GM18951 (cell line): ENCODE measurements around the gene LRIT2.
"Not testable (repeated sequence)": the region's sequence is repeated elsewhere in the genome, so short reads cannot be mapped to it uniquely, and the experiment has no call there.

Experiments
- POLR2A ChIP-seq: IDR thresholded peaks from 4 replicates; pipeline ENCODE4 v1.6.1; 2011; ENCODE audit warnings: mild to moderate bottlenecking; ENCODE audit not compliant: insufficient read length, insufficient read depth; ENCODE audit errors: extremely low read depth
- in situ Hi-C: fragments of 300-500 bp; cut with MboI; formaldehyde crosslinking; loops from one replicate; pipeline ENCODE4 v1.12.0; 2022; ENCODE audit warnings: low sequenced_read_pairs, mixed read lengths, inconsistent platforms; ENCODE audit not compliant: unreplicated experiment

LRIT2 gene

DNA sequence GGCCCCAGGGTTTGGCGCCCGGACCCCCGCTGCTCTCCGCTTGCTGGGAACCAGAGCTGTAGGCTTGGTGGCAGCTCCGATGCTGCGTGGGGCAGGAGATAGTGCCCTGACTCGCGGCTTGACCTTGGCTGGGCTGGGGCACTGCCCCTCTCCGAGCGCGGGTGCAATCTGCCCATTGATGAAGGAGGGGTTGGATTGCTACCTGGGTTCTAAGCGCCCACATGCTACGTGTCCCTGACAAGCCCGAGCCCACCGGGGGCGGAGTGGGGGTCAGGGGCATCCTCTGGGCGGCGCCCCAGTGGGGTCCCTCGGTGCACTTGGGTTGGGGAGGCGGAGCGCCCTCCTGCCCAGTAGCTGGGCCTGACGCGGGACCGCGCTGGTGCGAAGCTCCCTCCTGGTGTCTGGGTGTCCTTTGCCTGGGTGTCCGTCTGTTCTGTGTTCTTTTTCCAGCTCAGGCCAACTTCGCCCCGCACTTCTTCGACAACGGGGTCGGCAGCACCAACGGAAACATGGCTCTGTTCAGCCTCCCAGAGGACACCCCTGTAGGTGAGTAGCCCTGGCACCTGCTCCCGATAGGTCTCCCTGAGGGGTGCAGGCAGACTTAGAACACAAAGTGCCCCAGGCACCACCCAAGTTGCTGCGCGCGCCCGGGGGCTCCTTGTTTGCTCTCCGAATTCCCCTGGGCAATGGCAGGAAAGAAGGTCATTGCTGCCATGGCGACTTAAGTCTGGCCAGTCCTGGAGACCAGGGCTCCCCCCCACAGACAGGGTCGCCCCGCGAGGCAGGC, 30.1 kb downstream of the LRIT2 start:
- in situ Hi-C loops = no loop called here
- TF ChIP-seq POLR2A = no peak

DNA sequence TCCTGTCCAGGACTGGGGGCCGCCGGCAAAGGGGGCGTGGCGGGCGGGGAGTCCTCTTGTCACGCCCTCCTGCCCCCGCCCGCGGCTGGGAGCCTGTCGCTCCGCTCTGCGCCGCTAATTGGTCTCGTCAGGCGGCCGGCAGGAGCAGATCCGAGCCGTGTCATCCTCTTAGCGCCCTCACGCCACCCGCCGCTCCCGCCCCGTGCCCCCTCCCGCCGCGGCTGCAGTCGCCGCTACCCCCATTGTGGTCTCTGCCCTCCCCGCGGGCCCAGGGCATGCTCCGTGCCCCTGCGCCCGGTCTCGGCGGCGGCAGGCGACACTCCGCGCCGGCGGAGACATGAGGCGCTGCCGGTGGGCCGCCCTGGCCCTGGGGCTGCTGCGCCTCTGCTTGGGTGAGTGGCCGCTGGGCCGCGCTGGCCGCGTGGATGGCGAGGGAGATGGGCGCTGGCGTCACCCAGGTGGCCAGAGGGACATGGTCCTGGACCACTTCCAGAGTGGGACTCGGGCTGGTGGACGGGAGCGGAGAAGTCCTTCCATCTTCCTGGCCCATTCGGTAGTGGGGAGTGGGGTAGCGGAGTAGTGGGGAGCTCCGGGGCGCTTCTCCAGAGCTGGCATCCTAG, 30.8 kb downstream of the LRIT2 start, which contains the start of gene CDHR1:
TSS of gene CDHR1 (plus strand) at position 114 of the 620 bp plus-strand sequence. CDS start at position 338, 224 bp downstream.
- in situ Hi-C loops = no loop called here
- no peak for TF ChIP-seq POLR2A

DNA sequence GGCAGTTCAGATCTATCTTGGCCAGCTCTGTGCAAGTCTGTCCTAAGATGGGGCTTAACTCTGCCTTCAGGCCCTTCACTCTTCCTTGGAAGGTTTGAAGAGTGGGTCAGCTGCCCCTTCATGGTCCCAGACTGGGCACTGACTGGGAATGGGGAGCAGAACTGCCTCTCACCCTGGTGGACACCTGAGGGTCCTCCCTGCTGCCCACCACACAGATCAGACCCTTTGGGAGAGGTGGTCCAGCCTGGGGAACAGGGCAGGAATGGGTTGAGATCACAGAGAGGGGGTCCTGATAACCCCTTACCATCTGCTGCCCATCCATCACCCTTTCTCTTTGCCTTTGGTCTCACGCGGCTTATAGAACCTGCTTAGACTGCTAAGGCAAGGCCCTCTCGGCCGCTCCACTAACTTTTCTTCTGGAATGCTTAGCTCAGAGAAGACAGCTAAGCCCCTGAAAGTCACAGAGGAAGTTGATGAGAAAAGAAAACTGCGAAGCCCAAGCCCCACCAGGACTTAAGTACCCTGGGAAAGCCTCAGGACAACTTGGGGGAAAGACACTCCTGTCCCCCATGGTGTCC, 31.4 kb downstream of the LRIT2 start:
- TF ChIP-seq POLR2A = no peak
- in situ Hi-C loops = no loop called here

DNA sequence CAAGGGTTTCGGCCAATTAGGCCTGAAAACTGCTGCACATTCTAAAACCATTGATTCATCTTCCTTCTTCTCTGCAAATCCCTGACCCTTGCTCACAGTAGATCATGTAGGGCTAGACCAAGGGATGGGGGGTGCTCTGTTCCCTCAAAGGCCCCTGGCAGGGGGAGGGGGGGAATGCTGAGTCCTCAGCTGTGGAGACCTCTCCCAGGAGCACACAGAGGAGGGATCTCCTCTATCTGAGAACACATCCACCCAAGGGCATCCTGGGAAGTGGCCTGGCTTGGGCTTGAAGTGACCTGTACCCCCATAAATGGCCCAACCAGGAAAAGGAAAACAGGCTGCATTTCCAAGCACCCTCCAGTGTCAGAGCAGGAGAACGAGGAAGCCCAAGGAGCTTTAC, 32.0 kb downstream of the LRIT2 start:
- TF ChIP-seq POLR2A = no peak
- in situ Hi-C loops = no loop called here

DNA sequence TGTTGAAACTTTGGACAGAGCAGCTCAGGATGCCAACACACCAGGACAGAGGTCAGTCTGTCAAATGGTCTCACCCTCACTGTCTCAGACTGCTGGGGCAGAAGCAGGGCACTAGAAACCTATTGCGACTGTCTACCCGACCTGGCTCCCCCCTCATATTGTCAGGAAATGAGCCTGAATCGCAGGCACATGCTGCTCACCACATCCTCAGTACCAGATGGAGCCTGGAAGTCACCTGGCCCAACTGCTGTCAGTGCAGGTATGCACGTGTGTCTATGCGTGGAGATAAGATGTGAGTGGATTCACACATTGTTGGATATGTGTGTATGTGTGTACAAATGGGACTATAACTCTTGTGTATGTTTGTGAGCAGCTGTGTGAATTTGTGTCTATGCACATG, 34.2 kb downstream of the LRIT2 start:
- TF ChIP-seq POLR2A = no peak
- in situ Hi-C loops = no loop called here

DNA sequence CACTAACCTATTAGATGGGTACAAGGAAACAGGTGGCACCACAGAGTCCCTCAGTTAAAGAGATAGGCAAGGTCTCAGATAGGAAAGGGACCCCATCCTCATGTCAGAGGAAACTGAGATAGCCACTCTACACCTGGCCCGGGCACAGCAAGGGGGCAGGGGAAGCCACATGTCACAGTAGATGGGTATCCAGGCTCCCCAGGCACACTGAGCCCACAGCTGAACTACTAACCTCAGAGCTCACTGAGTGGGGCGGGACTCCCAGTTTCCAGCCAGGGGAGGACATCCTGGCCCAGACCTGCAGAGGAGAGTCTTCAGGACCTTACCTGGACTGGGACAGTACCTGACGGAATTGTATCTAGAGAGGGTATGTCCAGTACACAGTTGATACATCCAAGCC, 34.7 kb downstream of the LRIT2 start:
- in situ Hi-C loops = no loop called here

DNA sequence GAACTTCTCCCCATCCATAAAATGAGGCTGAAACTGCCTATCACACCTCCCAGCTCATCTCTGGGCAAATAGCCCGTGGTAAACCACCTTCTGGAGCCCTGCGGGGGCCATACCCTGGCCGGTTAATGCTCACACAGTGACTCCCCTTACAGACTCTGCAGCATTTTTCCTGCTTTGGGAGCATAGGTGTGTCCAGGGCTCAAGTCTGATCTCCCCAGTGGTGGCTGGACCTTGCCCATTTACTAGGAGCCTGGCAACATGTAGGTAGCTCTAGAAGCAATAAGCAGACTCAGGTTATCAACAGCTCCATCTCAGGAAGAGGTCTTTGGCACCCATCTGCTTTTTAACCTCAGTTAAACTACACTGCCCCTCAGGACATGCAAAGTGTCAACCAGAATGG, 36.5 kb downstream of the LRIT2 start:
- in situ Hi-C loops = no loop called here
- TF ChIP-seq POLR2A = no peak

More for the DNA sequence above, 34.7 kb downstream of the LRIT2 start:
- TF ChIP-seq POLR2A = no peak

DNA sequence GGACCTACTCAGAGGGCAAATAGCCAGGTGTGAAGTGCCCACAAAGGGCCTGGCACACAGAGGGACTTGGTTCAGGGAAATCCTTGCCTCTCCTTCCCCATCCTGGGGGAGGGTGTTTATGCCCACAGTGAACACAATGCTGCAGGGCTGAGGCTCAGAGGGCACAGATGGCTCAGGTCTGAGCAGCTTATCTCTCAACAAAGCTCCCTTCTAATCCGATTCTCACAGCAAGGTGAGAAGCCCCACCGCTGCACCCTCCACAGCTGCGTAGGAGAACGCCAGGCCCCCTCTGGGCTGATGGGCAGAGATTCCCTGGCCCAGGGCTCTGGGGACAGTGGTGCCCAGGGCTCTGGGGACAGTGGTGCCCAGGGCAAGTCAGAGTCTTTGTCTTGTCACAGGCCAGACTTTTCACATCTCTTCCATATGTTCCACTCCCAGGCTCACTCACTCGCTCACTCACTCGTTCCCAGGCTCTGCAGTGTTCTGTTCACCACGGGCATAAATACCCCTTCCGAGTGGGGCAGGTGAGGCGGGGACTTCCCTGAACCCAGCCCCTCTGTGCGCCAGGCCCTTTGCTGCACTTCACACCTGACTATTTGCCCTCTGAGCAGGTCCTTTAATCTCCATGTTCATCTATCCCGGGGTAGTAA, 39.7 kb downstream of the LRIT2 start:
- in situ Hi-C loops = no loop called here
- TF ChIP-seq POLR2A = no peak

DNA sequence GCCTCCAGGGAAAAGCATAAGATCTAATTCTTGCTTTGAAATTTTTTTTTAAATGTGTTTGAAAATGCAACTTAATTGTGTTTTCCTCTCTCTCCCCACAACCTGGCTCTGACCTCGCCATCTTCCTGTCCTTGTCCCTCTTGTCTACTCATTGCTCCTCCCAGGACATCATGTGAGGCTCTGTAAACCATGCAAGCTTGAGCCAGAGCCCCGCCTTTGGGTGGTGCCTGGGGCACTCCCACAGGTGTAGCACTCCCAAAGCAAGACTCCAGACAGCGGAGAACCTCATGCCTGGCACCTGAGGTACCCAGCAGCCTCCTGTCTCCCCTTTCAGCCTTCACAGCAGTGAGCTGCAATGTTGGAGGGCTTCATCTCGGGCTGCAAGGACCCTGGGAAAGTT, 40.8 kb downstream of the LRIT2 start:
- TF ChIP-seq POLR2A = no peak
- in situ Hi-C loops = no loop called here

DNA sequence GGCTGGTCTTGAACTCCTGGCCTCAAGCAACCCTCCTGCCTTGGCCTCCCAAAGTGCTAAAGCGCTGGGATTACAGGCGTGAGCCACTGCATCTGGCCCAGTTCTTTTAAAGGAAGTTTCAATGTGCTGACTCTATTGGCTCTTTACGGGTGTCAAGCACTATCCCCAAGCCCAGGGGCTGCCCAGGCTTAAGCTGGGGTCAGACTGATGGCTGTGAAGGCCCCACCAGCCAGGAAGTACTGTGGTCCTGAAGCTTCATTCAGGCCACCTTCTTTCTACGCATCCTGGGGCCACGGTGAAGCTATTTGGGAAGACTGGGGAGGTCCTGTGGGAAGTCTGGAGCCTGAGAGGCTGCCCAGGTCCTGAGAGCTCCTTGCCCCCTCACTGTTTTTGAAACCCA, 43.7 kb downstream of the LRIT2 start:
- in situ Hi-C loops = no loop called here
- TF ChIP-seq POLR2A = no peak

DNA sequence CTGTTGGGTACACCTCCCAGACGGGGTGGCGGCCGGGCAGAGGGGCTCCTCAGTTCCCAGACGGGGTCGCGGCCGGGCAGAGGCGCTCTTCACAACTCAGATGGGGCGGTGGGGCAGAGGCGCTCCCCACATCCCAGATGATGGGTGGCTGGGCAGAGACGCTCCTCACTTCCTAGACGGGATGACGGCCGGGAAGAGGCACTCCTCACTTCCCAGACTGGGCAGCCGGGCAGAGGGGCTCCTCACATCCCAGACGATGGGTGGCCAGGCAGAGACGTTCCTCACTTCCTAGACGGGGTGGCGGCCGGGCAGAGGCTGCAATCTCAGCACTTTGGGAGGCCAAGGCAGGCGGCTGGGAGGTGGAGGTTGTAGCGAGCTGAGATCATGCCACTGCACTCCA, 45.0 kb downstream of the LRIT2 start:
- in situ Hi-C loops = not testable (repeated sequence)

DNA sequence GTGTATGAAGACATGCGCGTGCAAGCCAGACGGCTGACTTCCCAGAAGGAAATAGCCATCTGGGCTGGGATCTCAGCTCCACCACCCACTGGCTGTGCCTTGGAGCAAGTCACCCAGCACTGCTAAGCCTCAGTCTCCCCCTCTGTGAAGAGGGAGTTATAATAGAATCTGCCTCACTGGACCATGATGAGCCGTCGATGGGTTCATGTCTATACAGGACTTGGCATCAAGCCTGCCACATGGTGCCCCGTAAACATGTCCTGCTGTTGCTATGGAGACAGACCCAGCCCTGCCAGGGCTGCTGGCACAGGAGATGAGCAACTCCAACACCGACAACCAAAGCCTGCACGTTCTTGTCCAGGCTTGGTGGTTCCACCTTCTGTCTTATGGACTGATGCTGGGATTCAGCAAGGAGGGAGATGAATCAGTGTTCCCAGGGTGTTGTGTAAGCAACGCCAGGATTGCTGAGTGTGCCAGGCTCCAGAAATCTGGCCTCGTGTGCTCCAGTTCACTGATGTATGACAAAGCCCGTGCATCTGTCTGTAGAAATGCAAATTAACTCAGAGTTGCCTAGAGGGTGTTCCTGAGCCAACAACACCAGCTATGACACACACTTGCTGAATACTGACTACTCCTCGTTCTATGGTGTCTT, 46.2 kb downstream of the LRIT2 start:
- in situ Hi-C loops = no loop called here
- no peak for TF ChIP-seq POLR2A

DNA sequence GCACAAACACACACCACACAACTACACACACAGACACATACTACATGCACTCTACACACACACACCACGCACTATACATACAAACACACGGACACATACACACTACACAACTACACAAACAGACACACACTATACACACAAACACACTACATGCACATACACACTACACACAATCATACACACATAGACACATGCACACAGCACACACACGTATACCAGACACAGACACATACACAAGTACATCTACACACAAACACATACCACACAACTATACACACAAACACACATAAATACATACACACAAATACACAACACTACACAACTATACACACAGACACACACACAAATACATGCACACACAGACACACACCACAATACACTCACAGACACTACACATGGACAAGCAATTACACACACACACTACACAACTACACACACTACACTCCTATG, 47.2 kb downstream of the LRIT2 start:
- no peak for TF ChIP-seq POLR2A
- in situ Hi-C loops = no loop called here
